Muscle layer of duodenum (tissue), 2 donors: ENCODE measurements around the gene CALM1.
A peak's percentile ranks its signal among the peaks of the same experiment; 100 is the strongest.

Experiments used
- H3K27ac ChIP-seq: one replicate; pipeline ENCODE4 v1.7.0; 2013; ENCODE audit warnings: mild to moderate bottlenecking, low read length
- H3K27me3 ChIP-seq: one replicate; pipeline ENCODE4 v1.7.0; 2013; ENCODE audit warnings: low read depth, mild to moderate bottlenecking, control low read depth, low read length
- H3K36me3 ChIP-seq, 2 donors: one replicate each; pipeline ENCODE4 v1.7.0; 2013; ENCODE audit warnings: low read length in 2 of 2, control low read depth in 1 of 2, mild to moderate bottlenecking in 1 of 2; ENCODE audit not compliant: insufficient read depth in 2 of 2, control insufficient read depth in 1 of 2
- H3K4me1 ChIP-seq, 2 donors: one replicate each; pipeline ENCODE4 v1.7.0; 2013; ENCODE audit warnings: low read length in 2 of 2, mild to moderate bottlenecking in 2 of 2, control low read depth in 1 of 2, moderate library complexity in 1 of 2; ENCODE audit not compliant: insufficient read depth in 2 of 2, control insufficient read depth in 1 of 2
- H3K4me3 ChIP-seq, 2 donors: one replicate each; pipeline ENCODE4 v1.7.0; 2013; ENCODE audit warnings: low read length in 2 of 2, low read depth in 1 of 2, mild to moderate bottlenecking in 1 of 2
- H3K9me3 ChIP-seq, 2 donors: one replicate each; pipeline ENCODE4 v1.7.0; 2013; ENCODE audit warnings: low read length in 2 of 2, control low read depth in 1 of 2, mild to moderate bottlenecking in 1 of 2; ENCODE audit not compliant: control insufficient read depth in 1 of 2
- donor health status: healthy.

CALM1 gene

GRCh38 chr14:90400904-90401561, 4.2 kb downstream of the CALM1 start:
- Histone ChIP-seq H3K4me3 (peak overlapping the region in 1 of 2 donors; percentile 94), H3K27ac (peak overlapping the region; percentile 92), H3K9me3 (no peaks in the 10 kb centered on the region), H3K36me3 (peaks cover 38 to 59% of the 10 kb centered on the region in 2 donors), H3K27me3 (no peaks in the 10 kb centered on the region), H3K4me1 (peaks cover 3 to 57% of the 10 kb centered on the region in 2 donors)

DNA sequence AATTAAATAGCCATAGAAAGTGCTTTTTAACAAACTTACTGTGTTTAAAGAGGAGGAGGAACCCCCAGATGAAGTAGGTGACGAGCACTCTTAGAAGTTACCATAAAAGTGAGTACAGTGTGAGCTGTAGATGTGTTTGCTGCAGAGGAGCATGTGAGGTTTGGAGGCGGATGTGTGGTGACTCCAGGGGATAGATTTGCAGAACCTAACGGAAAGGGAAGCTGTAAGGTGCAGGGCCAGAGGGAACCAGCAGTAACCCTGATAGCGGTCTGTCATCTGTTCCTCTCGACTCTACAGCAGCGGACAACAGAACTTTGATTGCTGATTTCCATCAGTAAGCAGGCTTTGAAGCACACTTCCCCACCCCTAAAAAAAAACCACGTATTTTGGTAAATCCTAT, 5.2 kb downstream of the CALM1 start:
- no peaks in the 10 kb centered on the region for H3K27me3 ChIP-seq
- no peaks in the 10 kb centered on the region for H3K9me3 ChIP-seq
- H3K4me3 ChIP-seq, result no peak overlapping the region
- H3K4me1 ChIP-seq, result peaks cover 10 to 60% of the 10 kb centered on the region in 2 donors
- peak overlapping the region; percentile 61 for H3K27ac ChIP-seq
- peaks cover 42 to 68% of the 10 kb centered on the region in 2 donors for H3K36me3 ChIP-seq

- no peaks in the 10 kb centered on the region for H3K27me3 ChIP-seq
- H3K4me1 ChIP-seq, result peaks cover 12 to 61% of the 10 kb centered on the region in 2 donors
- peaks cover 42 to 68% of the 10 kb centered on the region in 2 donors for H3K36me3 ChIP-seq
- H3K9me3 ChIP-seq, result no peaks in the 10 kb centered on the region
- no peak overlapping the region for H3K4me3 ChIP-seq
- H3K27ac ChIP-seq, result peak overlapping the region; percentile 61
Observed at GRCh38 chr14:90403065-90403464, 6.2 kb downstream of the CALM1 start.

DNA sequence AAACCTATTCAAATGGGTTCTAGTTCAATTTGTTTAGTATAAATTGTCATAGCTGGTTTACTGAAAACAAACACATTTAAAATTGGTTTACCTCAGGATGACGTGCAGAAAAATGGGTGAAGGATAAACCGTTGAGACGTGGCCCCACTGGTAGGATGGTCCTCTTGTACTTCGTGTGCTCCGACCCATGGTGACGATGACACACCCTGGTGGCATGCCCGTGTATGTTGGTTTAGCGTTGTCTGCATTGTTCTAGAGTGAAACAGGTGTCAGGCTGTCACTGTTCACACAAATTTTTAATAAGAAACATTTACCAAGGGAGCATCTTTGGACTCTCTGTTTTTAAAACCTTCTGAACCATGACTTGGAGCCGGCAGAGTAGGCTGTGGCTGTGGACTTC, 8.3 kb downstream of the CALM1 start:
- Histone ChIP-seq H3K4me1 (peaks cover 12 to 71% of the 10 kb centered on the region in 2 donors), H3K36me3 (peaks cover 42 to 68% of the 10 kb centered on the region in 2 donors), H3K27ac (no peak overlapping the region), H3K4me3 (no peak overlapping the region), H3K27me3 (no peaks in the 10 kb centered on the region), H3K9me3 (no peaks in the 10 kb centered on the region)

- peaks cover 42 to 62% of the 10 kb centered on the region in 2 donors for H3K36me3 ChIP-seq
- peaks cover 12 to 66% of the 10 kb centered on the region in 2 donors for H3K4me1 ChIP-seq
- H3K27ac ChIP-seq, result no peak overlapping the region
- no peaks in the 10 kb centered on the region for H3K27me3 ChIP-seq
- no peaks in the 10 kb centered on the region for H3K9me3 ChIP-seq
- H3K4me3 ChIP-seq, result no peak overlapping the region
Observed at GRCh38 chr14:90405755-90406154, 8.9 kb downstream of the CALM1 start.

- Histone ChIP-seq H3K27me3 (no peaks in the 10 kb centered on the region), H3K4me1 (peaks cover 12 to 59% of the 10 kb centered on the region in 2 donors)
Observed at GRCh38 chr14:90406384-90406798, 9.6 kb downstream of the CALM1 start.

DNA sequence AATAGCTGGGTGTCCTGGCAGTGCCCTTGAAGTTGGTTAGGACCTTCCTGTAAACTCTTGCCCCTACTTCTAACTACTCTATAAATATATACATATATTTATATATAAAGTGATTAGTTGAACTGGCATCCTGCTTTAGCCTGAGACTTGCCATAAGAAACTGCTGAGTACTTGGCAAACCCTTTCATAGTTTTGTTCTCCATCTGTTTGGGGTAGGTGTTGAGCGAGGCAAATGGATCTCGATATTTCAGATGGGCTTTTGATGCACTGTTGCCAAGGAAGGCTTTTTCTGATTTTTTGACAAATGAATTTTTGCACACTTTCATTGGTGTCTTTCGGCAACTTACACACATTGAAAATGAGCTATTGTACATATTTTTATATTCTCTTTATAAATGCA, 10.4 kb downstream of the CALM1 start:
- H3K4me3 ChIP-seq, result no peak overlapping the region
- H3K36me3 ChIP-seq, result peaks cover 30 to 47% of the 10 kb centered on the region in 2 donors
- H3K4me1 ChIP-seq, result peaks cover 12 to 51% of the 10 kb centered on the region in 2 donors
- H3K27ac ChIP-seq, result no peak overlapping the region
- no peaks in the 10 kb centered on the region for H3K9me3 ChIP-seq
- H3K27me3 ChIP-seq, result no peaks in the 10 kb centered on the region

More at GRCh38 chr14:90406384-90406798, 9.6 kb downstream of the CALM1 start:
- peak overlapping the region; percentile 63 for H3K27ac ChIP-seq
- H3K4me3 ChIP-seq, result no peak overlapping the region
- no peaks in the 10 kb centered on the region for H3K9me3 ChIP-seq
- H3K36me3 ChIP-seq, result peaks cover 38 to 56% of the 10 kb centered on the region in 2 donors

DNA sequence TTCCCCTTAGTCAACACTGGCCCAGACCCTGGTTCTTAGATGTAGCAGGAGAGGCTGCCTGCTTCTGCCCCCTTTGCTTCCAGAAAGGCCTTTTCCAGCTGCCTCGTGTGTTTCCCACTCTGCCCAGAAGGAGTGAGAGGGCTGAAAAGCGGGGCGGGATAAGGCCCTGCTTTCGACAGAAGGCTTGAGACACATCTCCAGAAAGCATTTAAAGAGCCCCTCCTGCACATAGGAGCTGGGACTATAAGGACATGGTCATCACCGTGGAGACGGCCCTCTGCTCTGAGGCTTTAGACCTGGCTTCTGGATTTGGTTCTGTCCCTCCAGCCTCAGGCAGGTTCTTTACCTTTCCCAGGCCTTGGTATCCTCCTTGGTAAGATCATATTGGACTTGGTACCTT, 11.9 kb downstream of the CALM1 start:
- H3K4me3 ChIP-seq, result peak overlapping the region in 1 of 2 donors; percentile 9
- peaks cover 12 to 38% of the 10 kb centered on the region in 2 donors for H3K4me1 ChIP-seq
- no peaks in the 10 kb centered on the region for H3K27me3 ChIP-seq
- peak overlapping the region; percentile 68 for H3K27ac ChIP-seq
- H3K9me3 ChIP-seq, result no peaks in the 10 kb centered on the region
- H3K36me3 ChIP-seq, result peaks cover 21 to 32% of the 10 kb centered on the region in 2 donors

- H3K9me3 ChIP-seq, result no peaks in the 10 kb centered on the region
- H3K27ac ChIP-seq, result peak overlapping the region; percentile 68
- H3K36me3 ChIP-seq, result peaks cover 18 to 27% of the 10 kb centered on the region in 2 donors
- peaks cover 12 to 34% of the 10 kb centered on the region in 2 donors for H3K4me1 ChIP-seq
- peak overlapping the region in 1 of 2 donors; percentile 9 for H3K4me3 ChIP-seq
- H3K27me3 ChIP-seq, result no peaks in the 10 kb centered on the region
Observed at GRCh38 chr14:90409209-90409730, 12.4 kb downstream of the CALM1 start.

- Histone ChIP-seq H3K36me3 (no peaks in the 10 kb centered on the region), H3K27me3 (no peaks in the 10 kb centered on the region), H3K27ac (no peak overlapping the region), H3K9me3 (no peaks in the 10 kb centered on the region), H3K4me3 (no peak overlapping the region), H3K4me1 (peaks cover 5 to 17% of the 10 kb centered on the region in 2 donors)
Observed at GRCh38 chr14:90412058-90412457, 15.2 kb downstream of the CALM1 start.

DNA sequence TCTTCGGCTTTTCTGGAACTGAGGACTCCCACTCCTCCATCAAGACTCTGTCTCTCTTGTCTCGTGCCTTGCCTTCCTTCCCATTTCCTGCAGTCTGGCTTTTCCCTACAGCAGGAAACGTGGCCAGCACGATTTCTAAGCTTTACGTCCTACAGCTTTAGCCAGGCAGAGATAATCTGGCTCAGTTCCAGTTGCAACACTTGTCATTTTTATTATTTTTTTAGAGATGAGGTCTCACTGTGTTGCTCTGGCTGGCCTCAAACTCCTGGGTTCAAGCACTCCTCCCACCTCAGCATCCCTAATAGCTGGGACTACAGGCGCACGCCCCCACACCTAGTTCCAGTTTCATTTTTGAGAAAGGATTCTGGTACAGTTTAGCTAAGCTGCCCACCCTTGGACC, 19.9 kb downstream of the CALM1 start:
- no peak overlapping the region for H3K27ac ChIP-seq
- H3K4me1 ChIP-seq, result peaks cover 0 to 9% of the 10 kb centered on the region in 2 donors
- H3K36me3 ChIP-seq, result no peaks in the 10 kb centered on the region
- no peaks in the 10 kb centered on the region for H3K9me3 ChIP-seq
- no peak overlapping the region for H3K4me3 ChIP-seq
- H3K27me3 ChIP-seq, result no peaks in the 10 kb centered on the region
